Measurements from ENCODE around the gene WBP1L.

GRCh38 chr10:102822222-102822621 is 78.5 kb downstream of the WBP1L start:
- TF ChIP-seq CTCF (conservative IDR thresholded peaks at IDR 0.05; ENCODE audit: low read depth, low read length) = no peak
- TF ChIP-seq EZH2phosphoT487 (IDR thresholded peaks at IDR 0.05; ENCODE audit: borderline replicate concordance, low read length) = no peak

Measured in PC-3 (cell line).